ENCODE results near the gene CDKN2C. TPM values are rescaled to one million over a fixed set of nuclear protein-coding genes. Genes with fewer than 3 reads are reported as not detected.

CDKN2C gene
- total RNA-seq, 1 experiment from 2014 or later, result 9.4 TPM

- Histone ChIP-seq H3K36me3 (ENCODE audit: control insufficient read depth in 1 of 2, insufficient read depth in 2 of 2, low read length in 2 of 2) (no peaks in the 10 kb centered on the region), H3K9me3 (ENCODE audit: control insufficient read depth in 1 of 2, insufficient read depth in 1 of 2, low read depth in 1 of 2, low read length in 2 of 2) (no peaks in the 10 kb centered on the region), H3K4me1 (ENCODE audit: control insufficient read depth in 1 of 2, insufficient read depth in 2 of 2, low read length in 2 of 2) (no peaks in the 10 kb centered on the region), H3K27me3 (ENCODE audit: insufficient read depth, low read length) (no peaks in the 10 kb centered on the region), H3K79me2 (ENCODE audit: insufficient read depth, low read length) (no peaks in the 10 kb centered on the region), H3K9ac (ENCODE audit: low read length) (no peak overlapping the region), H3K27ac (ENCODE audit: low read depth, low read length) (no peak overlapping the region), H4K20me1 (ENCODE audit: insufficient read depth) (no peaks in the 10 kb centered on the region), H3K9me2 (ENCODE audit: insufficient read depth) (no peaks in the 10 kb centered on the region), H2AFZ (ENCODE audit: low read depth, low read length, poor library complexity, severe bottlenecking) (no peak overlapping the region), H3K4me2 (ENCODE audit: low read length) (no peak overlapping the region), H3K4me3 (replicated peaks in 1 of 2; ENCODE audit: low read depth in 1 of 2, low read length in 2 of 2) (no peak overlapping the region)
- TF ChIP-seq CBX3 (IDR thresholded peaks at IDR 0.05; ENCODE audit: low read depth), result no peak
- TF ChIP-seq, protein P1, sequence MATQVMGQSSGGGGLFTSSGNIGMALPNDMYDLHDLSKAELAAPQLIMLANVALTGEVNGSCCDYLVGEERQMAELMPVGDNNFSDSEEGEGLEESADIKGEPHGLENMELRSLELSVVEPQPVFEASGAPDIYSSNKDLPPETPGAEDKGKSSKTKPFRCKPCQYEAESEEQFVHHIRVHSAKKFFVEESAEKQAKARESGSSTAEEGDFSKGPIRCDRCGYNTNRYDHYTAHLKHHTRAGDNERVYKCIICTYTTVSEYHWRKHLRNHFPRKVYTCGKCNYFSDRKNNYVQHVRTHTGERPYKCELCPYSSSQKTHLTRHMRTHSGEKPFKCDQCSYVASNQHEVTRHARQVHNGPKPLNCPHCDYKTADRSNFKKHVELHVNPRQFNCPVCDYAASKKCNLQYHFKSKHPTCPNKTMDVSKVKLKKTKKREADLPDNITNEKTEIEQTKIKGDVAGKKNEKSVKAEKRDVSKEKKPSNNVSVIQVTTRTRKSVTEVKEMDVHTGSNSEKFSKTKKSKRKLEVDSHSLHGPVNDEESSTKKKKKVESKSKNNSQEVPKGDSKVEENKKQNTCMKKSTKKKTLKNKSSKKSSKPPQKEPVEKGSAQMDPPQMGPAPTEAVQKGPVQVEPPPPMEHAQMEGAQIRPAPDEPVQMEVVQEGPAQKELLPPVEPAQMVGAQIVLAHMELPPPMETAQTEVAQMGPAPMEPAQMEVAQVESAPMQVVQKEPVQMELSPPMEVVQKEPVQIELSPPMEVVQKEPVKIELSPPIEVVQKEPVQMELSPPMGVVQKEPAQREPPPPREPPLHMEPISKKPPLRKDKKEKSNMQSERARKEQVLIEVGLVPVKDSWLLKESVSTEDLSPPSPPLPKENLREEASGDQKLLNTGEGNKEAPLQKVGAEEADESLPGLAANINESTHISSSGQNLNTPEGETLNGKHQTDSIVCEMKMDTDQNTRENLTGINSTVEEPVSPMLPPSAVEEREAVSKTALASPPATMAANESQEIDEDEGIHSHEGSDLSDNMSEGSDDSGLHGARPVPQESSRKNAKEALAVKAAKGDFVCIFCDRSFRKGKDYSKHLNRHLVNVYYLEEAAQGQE (IDR thresholded peaks at IDR 0.05; ENCODE audit: low read depth), result no peak
- TF ChIP-seq ZFX (IDR thresholded peaks at IDR 0.05), result no peak
- no peak for TF ChIP-seq ATF3 (IDR thresholded peaks at IDR 0.05)
- TF ChIP-seq, protein P2, sequence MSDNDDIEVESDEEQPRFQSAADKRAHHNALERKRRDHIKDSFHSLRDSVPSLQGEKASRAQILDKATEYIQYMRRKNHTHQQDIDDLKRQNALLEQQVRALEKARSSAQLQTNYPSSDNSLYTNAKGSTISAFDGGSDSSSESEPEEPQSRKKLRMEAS (IDR thresholded peaks at IDR 0.05), result no peak
- ChIA-PET RAD21 (ENCODE audit: low non-redundant PET in 1 of 2, low total read pairs in 2 of 2, uncharacterized antibody in 2 of 2, unreplicated experiment in 2 of 2) (no interaction called here), CTCF (no interaction called here), POLR2A (no interaction called here)
- ATAC-seq (no peak), DNase-seq (ENCODE audit: low read depth, low spot score) (no peak)
- BruUV-seq (replicated peaks), result no TSS peak
- intact Hi-C loops (cut with micrococcal nuclease), result no loop called here
These were observed 39.3 kb downstream of the CDKN2C start for GRCh38 chr1:51009381-51009780.

- Histone ChIP-seq H4K20me1 (ENCODE audit: insufficient read depth) (no peaks in the 10 kb centered on the region), H3K9ac (ENCODE audit: low read length) (no peak overlapping the region), H3K4me2 (ENCODE audit: low read length) (no peak overlapping the region), H3K9me3 (ENCODE audit: control insufficient read depth in 1 of 2, insufficient read depth in 1 of 2, low read depth in 1 of 2, low read length in 2 of 2) (no peaks in the 10 kb centered on the region), H3K27ac (ENCODE audit: low read depth, low read length) (no peak overlapping the region), H3K4me1 (ENCODE audit: control insufficient read depth in 1 of 2, insufficient read depth in 2 of 2, low read length in 2 of 2) (no peaks in the 10 kb centered on the region), H2AFZ (ENCODE audit: low read depth, low read length, poor library complexity, severe bottlenecking) (no peak overlapping the region), H3K4me3 (replicated peaks in 1 of 2; ENCODE audit: low read depth in 1 of 2, low read length in 2 of 2) (no peak overlapping the region), H3K27me3 (ENCODE audit: insufficient read depth, low read length) (no peaks in the 10 kb centered on the region), H3K36me3 (ENCODE audit: control insufficient read depth in 1 of 2, insufficient read depth in 2 of 2, low read length in 2 of 2) (no peaks in the 10 kb centered on the region), H3K9me2 (ENCODE audit: insufficient read depth) (no peaks in the 10 kb centered on the region), H3K79me2 (ENCODE audit: insufficient read depth, low read length) (no peaks in the 10 kb centered on the region)
- CTCF ChIA-PET, result no interaction called here
- BruUV-seq (replicated peaks), result no TSS peak
- RAD21 ChIA-PET (ENCODE audit: low non-redundant PET in 1 of 2, low total read pairs in 2 of 2, uncharacterized antibody in 2 of 2, unreplicated experiment in 2 of 2), result no interaction called here
- ATAC-seq (no peak), DNase-seq (ENCODE audit: low read depth, low spot score) (no peak)
- POLR2A ChIA-PET, result no interaction called here
- intact Hi-C loops (cut with micrococcal nuclease), result no loop called here
- TF ChIP-seq SP1 (IDR thresholded peaks at IDR 0.05; ENCODE audit: low read depth) (no peak), RAD21 (IDR thresholded peaks at IDR 0.05; ENCODE audit: low read depth) (no peak), FOSL1 (IDR thresholded peaks at IDR 0.05; ENCODE audit: low read depth) (no peak), YY1 (IDR thresholded peaks at IDR 0.05; ENCODE audit: extremely low read depth, insufficient replicate concordance, low read depth, low read length) (no peak), ZFX (IDR thresholded peaks at IDR 0.05) (no peak), CBX3 (IDR thresholded peaks at IDR 0.05; ENCODE audit: low read depth) (no peak), ATF3 (IDR thresholded peaks at IDR 0.05) (no peak), SIN3A (IDR thresholded peaks at IDR 0.05; ENCODE audit: low read depth) (no peak)
- TF ChIP-seq, protein P3, sequence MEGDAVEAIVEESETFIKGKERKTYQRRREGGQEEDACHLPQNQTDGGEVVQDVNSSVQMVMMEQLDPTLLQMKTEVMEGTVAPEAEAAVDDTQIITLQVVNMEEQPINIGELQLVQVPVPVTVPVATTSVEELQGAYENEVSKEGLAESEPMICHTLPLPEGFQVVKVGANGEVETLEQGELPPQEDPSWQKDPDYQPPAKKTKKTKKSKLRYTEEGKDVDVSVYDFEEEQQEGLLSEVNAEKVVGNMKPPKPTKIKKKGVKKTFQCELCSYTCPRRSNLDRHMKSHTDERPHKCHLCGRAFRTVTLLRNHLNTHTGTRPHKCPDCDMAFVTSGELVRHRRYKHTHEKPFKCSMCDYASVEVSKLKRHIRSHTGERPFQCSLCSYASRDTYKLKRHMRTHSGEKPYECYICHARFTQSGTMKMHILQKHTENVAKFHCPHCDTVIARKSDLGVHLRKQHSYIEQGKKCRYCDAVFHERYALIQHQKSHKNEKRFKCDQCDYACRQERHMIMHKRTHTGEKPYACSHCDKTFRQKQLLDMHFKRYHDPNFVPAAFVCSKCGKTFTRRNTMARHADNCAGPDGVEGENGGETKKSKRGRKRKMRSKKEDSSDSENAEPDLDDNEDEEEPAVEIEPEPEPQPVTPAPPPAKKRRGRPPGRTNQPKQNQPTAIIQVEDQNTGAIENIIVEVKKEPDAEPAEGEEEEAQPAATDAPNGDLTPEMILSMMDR (IDR thresholded peaks at IDR 0.05 in 2 of 3, conservative IDR thresholded peaks at IDR 0.05 in 1 of 3; ENCODE audit: borderline replicate concordance in 1 of 3, insufficient read depth in 1 of 3, low read depth in 2 of 3, low read length in 2 of 3), result no peak
- TF ChIP-seq, protein P4, sequence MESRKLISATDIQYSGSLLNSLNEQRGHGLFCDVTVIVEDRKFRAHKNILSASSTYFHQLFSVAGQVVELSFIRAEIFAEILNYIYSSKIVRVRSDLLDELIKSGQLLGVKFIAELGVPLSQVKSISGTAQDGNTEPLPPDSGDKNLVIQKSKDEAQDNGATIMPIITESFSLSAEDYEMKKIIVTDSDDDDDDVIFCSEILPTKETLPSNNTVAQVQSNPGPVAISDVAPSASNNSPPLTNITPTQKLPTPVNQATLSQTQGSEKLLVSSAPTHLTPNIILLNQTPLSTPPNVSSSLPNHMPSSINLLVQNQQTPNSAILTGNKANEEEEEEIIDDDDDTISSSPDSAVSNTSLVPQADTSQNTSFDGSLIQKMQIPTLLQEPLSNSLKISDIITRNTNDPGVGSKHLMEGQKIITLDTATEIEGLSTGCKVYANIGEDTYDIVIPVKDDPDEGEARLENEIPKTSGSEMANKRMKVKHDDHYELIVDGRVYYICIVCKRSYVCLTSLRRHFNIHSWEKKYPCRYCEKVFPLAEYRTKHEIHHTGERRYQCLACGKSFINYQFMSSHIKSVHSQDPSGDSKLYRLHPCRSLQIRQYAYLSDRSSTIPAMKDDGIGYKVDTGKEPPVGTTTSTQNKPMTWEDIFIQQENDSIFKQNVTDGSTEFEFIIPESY (IDR thresholded peaks at IDR 0.05; ENCODE audit: extremely low read depth, insufficient replicate concordance, low read length), result no peak
These were observed 44.8 kb downstream of the CDKN2C start for GRCh38 chr1:51014878-51015277.

All from HCT116 (cell line).